C4-2B (cell line): Measurements from ENCODE around the gene CREB5.

Source experiments
- CTCF ChIP-seq: fragments of 450-650 bp; conservative IDR thresholded peaks from 2 replicates; pipeline ENCODE4 v1.5.1; 2017; ENCODE audit warnings: mild to moderate bottlenecking
- ZFX ChIP-seq: fragments of 450-650 bp; IDR thresholded peaks from 2 replicates; pipeline ENCODE4 v1.6.1; 2017

DNA sequence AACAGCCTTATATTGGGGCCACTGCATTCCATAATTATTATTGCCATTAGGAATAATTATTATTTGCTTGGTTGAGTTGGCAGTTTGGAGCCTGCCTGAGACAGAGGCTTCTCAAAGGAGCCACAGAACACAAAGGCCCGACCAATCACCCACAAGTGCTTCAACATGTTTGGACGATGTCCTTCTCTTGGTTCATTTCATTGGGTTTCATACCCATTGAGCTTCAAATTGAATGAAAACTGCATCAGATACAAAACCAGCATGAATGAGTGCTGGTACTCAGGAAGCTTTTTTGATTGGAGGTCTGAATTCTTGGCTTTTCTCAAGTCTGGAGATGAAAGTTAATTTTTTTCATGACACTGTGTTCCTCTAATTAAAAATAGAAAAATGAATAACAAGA, 168.3 kb downstream of the CREB5 start:
- TF ChIP-seq CTCF = no peak
- no peak for TF ChIP-seq ZFX
